K562 (cell line): ENCODE results near the gene TOR1AIP2. TPM values are rescaled to one million over a fixed set of nuclear protein-coding genes. Genes with fewer than 3 reads are reported as not detected.

Source experiments
- CTBP1 ChIP-seq: fragments of 450-650 bp; IDR thresholded peaks from 2 replicates; pipeline ENCODE4 v1.6.1; 2016; ENCODE audit warnings: borderline replicate concordance
- MBD2 ChIP-seq: sonication (generic); IDR thresholded peaks from 2 replicates; pipeline ENCODE4 v1.6.1; 2016; ENCODE audit warnings: low read depth, borderline replicate concordance
- TFE3 ChIP-seq: fragments of 450-650 bp; formaldehyde crosslinking; IDR thresholded peaks from 2 replicates; pipeline ENCODE4 v1.4.0; 2020; ENCODE audit warnings: mild to moderate bottlenecking, mixed read lengths
- ZNF232 ChIP-seq: sonication (generic); formaldehyde crosslinking; IDR thresholded peaks from 2 replicates; pipeline ENCODE4 v1.8.0; 2022; ENCODE audit warnings: mild to moderate bottlenecking, missing genetic modification reagents
- ZNF655 ChIP-seq: fragments of 250-450 bp; sonication (Bioruptor Pico); IDR thresholded peaks from 2 replicates; pipeline ENCODE4 v1.5.0; 2021
- polyA plus RNA-seq, 8 experiments: library from polyadenylated mRNA; depleted of rRNA in 4 of 8; stranded (reverse) in 5 of 8; unstranded in 3 of 8; fragments of >200 nt; fragmentation: Nextera tagmentation in 2 of 8; fragmentation: Illumina TruSeq in 1 of 8; extraction: Ambion mirVana in 2 of 8; extraction: Trizol in 1 of 8; gene quantifications; 2 replicates each; pipeline versions ENCODE4 v1.2.1 to v1.2.3, GENCODE V29; 2011 to 2014; ENCODE audit warnings: inconsistent platforms in 1 of 8, missing spikeins in 1 of 8
- total RNA-seq, 7 experiments: library from RNA; depleted of rRNA in 6 of 7; stranded (reverse); fragments of >200 nt in 6 of 7; fragmentation: Illumina TruSeq in 2 of 7; extraction: Trizol in 2 of 7; gene quantifications; 2 replicates each; pipeline versions ENCODE4 v1.2.1 to v1.2.3, GENCODE V29; 2011 to 2021; ENCODE audit warnings: low replicate concordance in 1 of 7
- TF ChIP-seq, protein P1 (sequence below), 2 experiments: fragments of 150-350 bp in 1 of 2; IDR thresholded peaks; 2 replicates each; pipeline ENCODE4 v1.6.1; 2012 to 2016; ENCODE audit warnings: low read depth in 2 of 2, low read length in 2 of 2, mild to moderate bottlenecking in 1 of 2, moderate library complexity in 1 of 2
- TF ChIP-seq, protein P2 (sequence below): fragments of 450-650 bp; IDR thresholded peaks from 2 replicates; pipeline ENCODE4 v1.6.1; 2016; ENCODE audit warnings: missing biosample characterization, missing genetic modification characterization
- TF ChIP-seq, protein P3 (sequence below): sonication (generic); formaldehyde crosslinking; IDR thresholded peaks from 2 replicates; pipeline ENCODE4 v1.8.0; 2023; ENCODE audit warnings: mild to moderate bottlenecking, missing genetic modification reagents
- TF ChIP-seq, protein P4 (sequence below): sonication (generic); formaldehyde crosslinking; IDR thresholded peaks from 2 replicates; pipeline ENCODE4 v1.8.1; 2023; ENCODE audit warnings: mild to moderate bottlenecking, missing genetic modification reagents
- TF ChIP-seq, protein P5 (sequence below): fragments of 250-450 bp; sonication (Bioruptor Pico); IDR thresholded peaks from 2 replicates; pipeline ENCODE4 v1.8.0; 2021; ENCODE audit warnings: mild to moderate bottlenecking, moderate library complexity

Gene TOR1AIP2
- total and polyA plus RNA-seq, 9 of the 15 experiments (the other 6 are each of a cell fraction or from before 2014, with no cell fraction given), result 16.7 to 122 (median 41.4) TPM

DNA sequence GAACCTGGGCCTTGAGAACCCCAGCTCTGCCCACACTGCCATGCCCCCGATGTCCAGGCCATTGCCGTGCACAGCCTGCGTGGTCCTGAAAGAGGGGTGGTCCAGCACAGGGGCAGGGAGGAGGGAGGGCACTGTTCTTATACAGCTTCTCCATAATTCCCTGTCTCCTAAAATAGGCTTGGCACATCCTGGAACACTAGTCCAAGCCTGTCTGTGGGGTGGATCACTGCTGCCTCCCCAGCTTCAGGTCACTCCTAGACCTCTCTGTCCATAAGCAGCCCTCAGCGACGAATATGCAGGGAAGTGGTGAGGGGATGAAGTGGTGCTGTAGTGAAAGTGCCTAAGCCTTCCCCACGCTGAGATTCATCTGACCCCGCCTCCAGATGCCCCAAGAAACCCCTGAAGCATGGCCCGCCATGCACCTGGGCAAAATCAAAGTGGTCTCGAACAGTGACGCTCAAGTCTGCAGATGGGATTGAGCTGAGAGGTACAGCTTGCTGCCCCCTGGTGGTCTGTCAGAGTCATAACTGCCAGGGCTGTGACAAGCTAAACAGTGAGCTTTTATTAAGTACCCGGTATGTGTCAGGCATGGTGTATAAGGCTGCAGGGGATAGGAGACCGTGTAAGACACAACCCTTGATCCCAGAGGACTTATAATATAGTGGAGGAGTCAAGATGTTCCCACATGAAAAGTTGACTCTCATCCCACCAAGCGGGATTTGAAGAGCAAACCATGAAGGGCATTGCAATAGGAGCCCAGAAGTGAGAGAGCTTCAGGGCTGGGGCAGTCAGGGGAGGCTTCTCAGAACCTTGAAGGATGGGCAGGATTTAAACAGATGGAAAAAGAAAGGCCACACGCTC lies 67.9 kb downstream of the TOR1AIP2 start (continued):
- TF ChIP-seq, protein P1, sequence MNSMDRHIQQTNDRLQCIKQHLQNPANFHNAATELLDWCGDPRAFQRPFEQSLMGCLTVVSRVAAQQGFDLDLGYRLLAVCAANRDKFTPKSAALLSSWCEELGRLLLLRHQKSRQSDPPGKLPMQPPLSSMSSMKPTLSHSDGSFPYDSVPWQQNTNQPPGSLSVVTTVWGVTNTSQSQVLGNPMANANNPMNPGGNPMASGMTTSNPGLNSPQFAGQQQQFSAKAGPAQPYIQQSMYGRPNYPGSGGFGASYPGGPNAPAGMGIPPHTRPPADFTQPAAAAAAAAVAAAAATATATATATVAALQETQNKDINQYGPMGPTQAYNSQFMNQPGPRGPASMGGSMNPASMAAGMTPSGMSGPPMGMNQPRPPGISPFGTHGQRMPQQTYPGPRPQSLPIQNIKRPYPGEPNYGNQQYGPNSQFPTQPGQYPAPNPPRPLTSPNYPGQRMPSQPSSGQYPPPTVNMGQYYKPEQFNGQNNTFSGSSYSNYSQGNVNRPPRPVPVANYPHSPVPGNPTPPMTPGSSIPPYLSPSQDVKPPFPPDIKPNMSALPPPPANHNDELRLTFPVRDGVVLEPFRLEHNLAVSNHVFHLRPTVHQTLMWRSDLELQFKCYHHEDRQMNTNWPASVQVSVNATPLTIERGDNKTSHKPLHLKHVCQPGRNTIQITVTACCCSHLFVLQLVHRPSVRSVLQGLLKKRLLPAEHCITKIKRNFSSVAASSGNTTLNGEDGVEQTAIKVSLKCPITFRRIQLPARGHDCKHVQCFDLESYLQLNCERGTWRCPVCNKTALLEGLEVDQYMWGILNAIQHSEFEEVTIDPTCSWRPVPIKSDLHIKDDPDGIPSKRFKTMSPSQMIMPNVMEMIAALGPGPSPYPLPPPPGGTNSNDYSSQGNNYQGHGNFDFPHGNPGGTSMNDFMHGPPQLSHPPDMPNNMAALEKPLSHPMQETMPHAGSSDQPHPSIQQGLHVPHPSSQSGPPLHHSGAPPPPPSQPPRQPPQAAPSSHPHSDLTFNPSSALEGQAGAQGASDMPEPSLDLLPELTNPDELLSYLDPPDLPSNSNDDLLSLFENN (IDR thresholded peaks at IDR 0.05; ENCODE audit: low read depth in 2 of 2, low read length in 2 of 2), result no peak
- TF ChIP-seq, protein P2, sequence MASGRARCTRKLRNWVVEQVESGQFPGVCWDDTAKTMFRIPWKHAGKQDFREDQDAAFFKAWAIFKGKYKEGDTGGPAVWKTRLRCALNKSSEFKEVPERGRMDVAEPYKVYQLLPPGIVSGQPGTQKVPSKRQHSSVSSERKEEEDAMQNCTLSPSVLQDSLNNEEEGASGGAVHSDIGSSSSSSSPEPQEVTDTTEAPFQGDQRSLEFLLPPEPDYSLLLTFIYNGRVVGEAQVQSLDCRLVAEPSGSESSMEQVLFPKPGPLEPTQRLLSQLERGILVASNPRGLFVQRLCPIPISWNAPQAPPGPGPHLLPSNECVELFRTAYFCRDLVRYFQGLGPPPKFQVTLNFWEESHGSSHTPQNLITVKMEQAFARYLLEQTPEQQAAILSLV (tag), result no peak
- TF ChIP-seq CTBP1 (0 out of 2 replicates have a peak, but pooled peaks have one; percentile 18), MBD2 (no peak), TFE3 (CRISPR knock-in tag) (no peak), ZNF655 (CRISPR knock-in tag) (no peak), ZNF232 (CRISPR knock-in tag) (no peak)
- TF ChIP-seq, protein P3, sequence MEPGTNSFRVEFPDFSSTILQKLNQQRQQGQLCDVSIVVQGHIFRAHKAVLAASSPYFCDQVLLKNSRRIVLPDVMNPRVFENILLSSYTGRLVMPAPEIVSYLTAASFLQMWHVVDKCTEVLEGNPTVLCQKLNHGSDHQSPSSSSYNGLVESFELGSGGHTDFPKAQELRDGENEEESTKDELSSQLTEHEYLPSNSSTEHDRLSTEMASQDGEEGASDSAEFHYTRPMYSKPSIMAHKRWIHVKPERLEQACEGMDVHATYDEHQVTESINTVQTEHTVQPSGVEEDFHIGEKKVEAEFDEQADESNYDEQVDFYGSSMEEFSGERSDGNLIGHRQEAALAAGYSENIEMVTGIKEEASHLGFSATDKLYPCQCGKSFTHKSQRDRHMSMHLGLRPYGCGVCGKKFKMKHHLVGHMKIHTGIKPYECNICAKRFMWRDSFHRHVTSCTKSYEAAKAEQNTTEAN (CRISPR knock-in tag), result no peak
- TF ChIP-seq, protein P4, sequence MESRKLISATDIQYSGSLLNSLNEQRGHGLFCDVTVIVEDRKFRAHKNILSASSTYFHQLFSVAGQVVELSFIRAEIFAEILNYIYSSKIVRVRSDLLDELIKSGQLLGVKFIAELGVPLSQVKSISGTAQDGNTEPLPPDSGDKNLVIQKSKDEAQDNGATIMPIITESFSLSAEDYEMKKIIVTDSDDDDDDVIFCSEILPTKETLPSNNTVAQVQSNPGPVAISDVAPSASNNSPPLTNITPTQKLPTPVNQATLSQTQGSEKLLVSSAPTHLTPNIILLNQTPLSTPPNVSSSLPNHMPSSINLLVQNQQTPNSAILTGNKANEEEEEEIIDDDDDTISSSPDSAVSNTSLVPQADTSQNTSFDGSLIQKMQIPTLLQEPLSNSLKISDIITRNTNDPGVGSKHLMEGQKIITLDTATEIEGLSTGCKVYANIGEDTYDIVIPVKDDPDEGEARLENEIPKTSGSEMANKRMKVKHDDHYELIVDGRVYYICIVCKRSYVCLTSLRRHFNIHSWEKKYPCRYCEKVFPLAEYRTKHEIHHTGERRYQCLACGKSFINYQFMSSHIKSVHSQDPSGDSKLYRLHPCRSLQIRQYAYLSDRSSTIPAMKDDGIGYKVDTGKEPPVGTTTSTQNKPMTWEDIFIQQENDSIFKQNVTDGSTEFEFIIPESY (CRISPR knock-in tag), result no peak
- TF ChIP-seq, protein P5, sequence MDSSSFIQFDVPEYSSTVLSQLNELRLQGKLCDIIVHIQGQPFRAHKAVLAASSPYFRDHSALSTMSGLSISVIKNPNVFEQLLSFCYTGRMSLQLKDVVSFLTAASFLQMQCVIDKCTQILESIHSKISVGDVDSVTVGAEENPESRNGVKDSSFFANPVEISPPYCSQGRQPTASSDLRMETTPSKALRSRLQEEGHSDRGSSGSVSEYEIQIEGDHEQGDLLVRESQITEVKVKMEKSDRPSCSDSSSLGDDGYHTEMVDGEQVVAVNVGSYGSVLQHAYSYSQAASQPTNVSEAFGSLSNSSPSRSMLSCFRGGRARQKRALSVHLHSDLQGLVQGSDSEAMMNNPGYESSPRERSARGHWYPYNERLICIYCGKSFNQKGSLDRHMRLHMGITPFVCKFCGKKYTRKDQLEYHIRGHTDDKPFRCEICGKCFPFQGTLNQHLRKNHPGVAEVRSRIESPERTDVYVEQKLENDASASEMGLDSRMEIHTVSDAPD (CRISPR knock-in tag), result no peak
